GM19452 (cell line): ENCODE data around the gene INPPL1.

Source experiments
- ATAC-seq: cut with Tn5 transposase; IDR thresholded peaks from one replicate; pipeline ENCODE4 v1.9.1; 2021; ENCODE audit not compliant: unreplicated experiment

The INPPL1 gene

DNA sequence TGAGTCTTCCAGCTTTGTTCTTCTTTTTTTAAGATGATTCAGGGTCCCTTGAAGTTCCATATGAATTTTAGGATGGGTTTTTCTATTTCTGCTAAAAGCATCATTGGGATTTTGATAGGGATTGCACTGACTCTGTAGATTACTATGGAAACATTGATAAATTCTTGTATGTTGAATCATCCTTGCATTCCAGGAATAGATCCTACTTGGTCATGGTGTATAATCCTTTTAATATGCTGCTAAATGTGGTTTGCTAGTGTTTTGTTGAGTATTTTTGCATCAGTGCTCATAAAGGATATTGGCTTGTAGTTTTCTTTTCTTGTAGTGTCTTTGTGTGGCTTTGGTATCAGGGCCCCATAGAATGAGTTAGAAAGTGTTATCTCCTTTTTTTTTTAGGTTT, 54.3 kb downstream of the INPPL1 start:
- no peak for ATAC-seq

DNA sequence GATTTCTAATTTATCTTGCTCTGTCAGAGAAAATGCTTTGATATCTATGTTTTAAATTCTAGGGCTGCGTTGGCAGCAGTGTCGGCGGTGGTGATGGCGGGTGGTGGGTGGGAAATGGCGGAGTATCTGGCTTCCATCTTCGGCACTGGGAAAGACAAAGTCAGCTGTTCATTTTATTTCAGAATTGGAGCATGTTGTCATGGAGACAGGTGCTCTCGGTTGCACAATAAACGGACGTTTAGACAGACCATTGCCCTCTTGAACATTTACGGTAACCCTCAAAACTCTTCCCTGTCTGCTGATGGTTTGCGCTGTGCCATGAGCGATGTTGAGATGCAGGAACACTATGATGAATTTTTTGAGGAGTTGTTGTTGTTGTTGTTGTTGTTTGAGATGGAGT, 55.5 kb downstream of the INPPL1 start:
- no peak for ATAC-seq

DNA sequence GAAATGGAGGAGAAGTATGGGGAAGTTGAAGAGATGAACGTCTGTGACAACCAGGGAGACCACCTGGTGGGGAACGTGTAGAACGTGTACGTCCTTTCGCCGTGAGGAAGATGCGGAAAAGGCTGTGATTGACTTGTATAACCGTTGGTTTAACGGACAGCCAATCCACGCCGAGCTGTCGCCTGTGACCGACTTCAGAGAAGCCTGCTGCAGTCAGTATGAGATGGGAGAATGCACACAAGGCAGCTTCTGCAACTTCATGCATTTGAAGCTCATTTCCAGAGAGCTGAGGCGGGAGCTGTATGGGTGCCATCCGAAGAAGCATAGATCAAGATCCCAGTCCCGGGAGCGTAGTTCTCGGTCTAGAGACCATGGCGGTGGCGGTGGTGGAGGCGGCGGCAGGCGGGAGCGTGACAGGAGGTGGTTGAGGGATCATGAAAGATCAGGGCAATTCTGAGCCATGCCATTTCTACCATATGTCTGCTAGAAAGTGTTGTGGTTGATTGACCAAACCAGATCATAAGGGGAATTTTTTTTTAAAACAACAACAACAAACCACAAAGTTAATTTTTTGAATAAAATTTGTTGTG, 56.3 kb downstream of the INPPL1 start:
- no peak for ATAC-seq

DNA sequence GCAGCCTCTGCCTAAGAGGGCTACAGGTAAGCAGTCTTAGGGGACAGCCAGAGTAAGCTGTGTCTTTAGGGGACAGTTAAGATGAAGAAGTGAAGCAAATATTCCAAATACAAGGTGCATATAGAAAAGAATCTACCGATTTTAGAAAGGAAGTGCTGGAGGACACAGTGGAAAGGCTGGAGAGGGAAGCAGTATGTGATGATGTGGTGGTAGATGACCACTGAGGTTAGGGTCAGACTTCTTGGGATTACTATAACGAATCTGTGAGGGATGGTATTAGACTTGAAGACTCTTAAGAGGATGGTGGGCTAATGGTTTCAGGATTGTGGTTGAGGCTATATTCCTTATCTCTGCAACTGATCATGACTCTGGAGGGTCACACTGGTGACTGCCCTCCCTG, 59.4 kb downstream of the INPPL1 start:
- no peak for ATAC-seq

DNA sequence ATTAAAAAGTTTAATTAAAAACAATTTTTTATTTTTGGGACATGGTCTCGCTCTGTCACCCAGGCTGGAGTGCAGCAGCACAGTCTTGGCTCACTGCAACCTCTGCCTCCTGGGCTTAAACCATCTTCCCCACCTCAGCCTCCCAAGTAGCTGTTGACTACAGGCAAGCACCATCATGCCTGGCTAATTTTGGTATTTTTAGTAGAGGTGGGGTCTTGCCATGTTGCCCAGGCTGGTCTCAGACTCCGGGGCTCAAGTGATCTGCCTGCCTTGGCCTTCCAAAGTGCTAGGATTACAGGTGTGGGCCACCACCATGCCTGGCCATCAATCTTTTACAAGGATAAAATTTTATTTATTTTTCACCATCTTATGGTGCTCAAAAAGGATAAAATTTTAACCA, 62.7 kb downstream of the INPPL1 start:
- no peak for ATAC-seq
